Left kidney (tissue), 2 donors: ENCODE data around the gene RXYLT1. TPM values are rescaled to one million over a fixed set of nuclear protein-coding genes. Genes with fewer than 3 reads are reported as not detected.
A peak's percentile ranks its signal among the peaks of the same experiment; 100 is the strongest.
"Not testable (repeated sequence)": the region's sequence is repeated elsewhere in the genome, so short reads cannot be mapped to it uniquely, and the experiment has no call there.

Experiments used
- DNase-seq: peaks from one replicate; pipeline ENCODE4 v3.0.0-alpha.2; 2013
- polyA plus RNA-seq: library from polyadenylated mRNA; unstranded; fragments of 120-200 nt; gene quantifications from one replicate; pipeline ENCODE4 v1.2.1, GENCODE V29; 2013; ENCODE audit not compliant: insufficient read length

The RXYLT1 gene
- polyA plus RNA-seq, 1 donor, result 31.9 TPM

GRCh38 chr12:63795944-63796343, 16.2 kb downstream of the RXYLT1 start:
- DNase-seq, result no peak

- DNase-seq, result no peak
These were observed 22.4 kb downstream of the RXYLT1 start for GRCh38 chr12:63802012-63802608.

- no peak for DNase-seq
These were observed 25.0 kb downstream of the RXYLT1 start for GRCh38 chr12:63804746-63805145.

GRCh38 chr12:63805704-63806672, 26.3 kb downstream of the RXYLT1 start:
- no peak for DNase-seq

- no peak for DNase-seq
These were observed 28.9 kb downstream of the RXYLT1 start for GRCh38 chr12:63808631-63809030.

- no peak for DNase-seq
These were observed 29.9 kb downstream of the RXYLT1 start for GRCh38 chr12:63809566-63809965.

GRCh38 chr12:63811334-63811733, 31.6 kb downstream of the RXYLT1 start:
- no peak for DNase-seq

GRCh38 chr12:63811755-63812154, 32.0 kb downstream of the RXYLT1 start:
- no peak for DNase-seq

GRCh38 chr12:63814146-63814772, 34.5 kb downstream of the RXYLT1 start:
- no peak for DNase-seq

GRCh38 chr12:63815482-63815852, 35.8 kb downstream of the RXYLT1 start:
- no peak for DNase-seq

GRCh38 chr12:63816031-63816430, 36.3 kb downstream of the RXYLT1 start:
- no peak for DNase-seq

- DNase-seq, result no peak
These were observed 40.7 kb downstream of the RXYLT1 start for GRCh38 chr12:63820427-63820826.

GRCh38 chr12:63821781-63822251, 42.1 kb downstream of the RXYLT1 start:
- peak; percentile 17 for DNase-seq

GRCh38 chr12:63822352-63822751, 42.6 kb downstream of the RXYLT1 start:
- no peak for DNase-seq

GRCh38 chr12:63823040-63823439, 43.3 kb downstream of the RXYLT1 start:
- DNase-seq, result no peak

- no peak for DNase-seq
These were observed 46.4 kb downstream of the RXYLT1 start for GRCh38 chr12:63826006-63826585.

GRCh38 chr12:63828867-63829266, 49.2 kb downstream of the RXYLT1 start:
- DNase-seq, result no peak

GRCh38 chr12:63836046-63836445, 56.3 kb downstream of the RXYLT1 start:
- DNase-seq, result no peak

- DNase-seq, result no peak
These were observed 57.2 kb downstream of the RXYLT1 start for GRCh38 chr12:63836936-63837335.

GRCh38 chr12:63838411-63838810, 58.7 kb downstream of the RXYLT1 start:
- no peak for DNase-seq

GRCh38 chr12:63841011-63841410, 61.3 kb downstream of the RXYLT1 start:
- DNase-seq, result no peak

- no peak for DNase-seq
These were observed 61.9 kb downstream of the RXYLT1 start for GRCh38 chr12:63841571-63841970.

GRCh38 chr12:63842750-63843149, 63.0 kb downstream of the RXYLT1 start:
- DNase-seq, result not testable (repeated sequence)
